ENCODE results near the gene FOSL1.

Gene FOSL1

DNA sequence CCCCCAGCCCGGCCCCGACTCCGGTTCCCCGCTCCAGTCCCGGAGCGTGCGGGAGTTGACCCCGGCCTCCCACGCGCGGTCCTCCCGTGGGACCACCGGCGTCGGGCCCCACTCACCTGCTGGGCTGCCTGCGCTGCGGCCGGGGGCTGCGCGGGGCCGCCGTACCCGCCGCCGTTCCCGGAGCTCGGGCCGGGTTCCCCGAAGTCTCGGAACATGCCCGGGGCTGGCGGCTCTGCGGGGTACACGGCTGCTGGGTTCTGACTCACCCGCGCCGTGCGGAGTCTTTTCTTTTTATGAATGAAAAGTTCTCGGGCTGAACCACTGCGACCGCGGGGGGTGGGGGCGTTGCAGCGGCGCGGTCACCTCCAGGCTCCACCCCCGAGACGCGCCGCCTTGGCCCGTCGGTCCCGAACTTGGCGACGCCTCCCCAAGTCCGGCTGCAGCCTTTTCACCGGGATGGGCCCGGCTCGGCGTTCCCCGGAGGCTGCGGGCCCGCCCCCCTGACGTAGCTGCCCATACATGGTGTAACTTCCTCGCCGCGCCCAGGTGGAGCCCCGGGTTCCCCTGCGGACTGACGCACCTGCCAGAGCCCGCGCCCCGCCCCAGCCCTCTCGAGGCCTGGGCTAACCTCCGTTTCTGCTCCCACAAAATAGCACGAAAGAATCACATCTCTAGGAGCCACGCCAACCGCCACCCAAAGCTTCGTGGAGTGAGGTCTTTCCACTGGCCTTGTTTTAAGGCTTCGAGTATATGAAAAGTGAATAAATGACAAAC lies at the start of gene FOSL1:
Gene FOSL1 (minus strand): TSS at position 264 of the 774 bp plus-strand sequence. CDS start 49 bp downstream, at position 215.
- TF ChIP-seq, protein P1, sequence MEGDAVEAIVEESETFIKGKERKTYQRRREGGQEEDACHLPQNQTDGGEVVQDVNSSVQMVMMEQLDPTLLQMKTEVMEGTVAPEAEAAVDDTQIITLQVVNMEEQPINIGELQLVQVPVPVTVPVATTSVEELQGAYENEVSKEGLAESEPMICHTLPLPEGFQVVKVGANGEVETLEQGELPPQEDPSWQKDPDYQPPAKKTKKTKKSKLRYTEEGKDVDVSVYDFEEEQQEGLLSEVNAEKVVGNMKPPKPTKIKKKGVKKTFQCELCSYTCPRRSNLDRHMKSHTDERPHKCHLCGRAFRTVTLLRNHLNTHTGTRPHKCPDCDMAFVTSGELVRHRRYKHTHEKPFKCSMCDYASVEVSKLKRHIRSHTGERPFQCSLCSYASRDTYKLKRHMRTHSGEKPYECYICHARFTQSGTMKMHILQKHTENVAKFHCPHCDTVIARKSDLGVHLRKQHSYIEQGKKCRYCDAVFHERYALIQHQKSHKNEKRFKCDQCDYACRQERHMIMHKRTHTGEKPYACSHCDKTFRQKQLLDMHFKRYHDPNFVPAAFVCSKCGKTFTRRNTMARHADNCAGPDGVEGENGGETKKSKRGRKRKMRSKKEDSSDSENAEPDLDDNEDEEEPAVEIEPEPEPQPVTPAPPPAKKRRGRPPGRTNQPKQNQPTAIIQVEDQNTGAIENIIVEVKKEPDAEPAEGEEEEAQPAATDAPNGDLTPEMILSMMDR (conservative IDR thresholded peaks at IDR 0.05): no peak
- H3K27ac ChIP-seq: peak within 1 kb of the TSS; percentile 33; the same call in 1 of the 2 replicates

DNA sequence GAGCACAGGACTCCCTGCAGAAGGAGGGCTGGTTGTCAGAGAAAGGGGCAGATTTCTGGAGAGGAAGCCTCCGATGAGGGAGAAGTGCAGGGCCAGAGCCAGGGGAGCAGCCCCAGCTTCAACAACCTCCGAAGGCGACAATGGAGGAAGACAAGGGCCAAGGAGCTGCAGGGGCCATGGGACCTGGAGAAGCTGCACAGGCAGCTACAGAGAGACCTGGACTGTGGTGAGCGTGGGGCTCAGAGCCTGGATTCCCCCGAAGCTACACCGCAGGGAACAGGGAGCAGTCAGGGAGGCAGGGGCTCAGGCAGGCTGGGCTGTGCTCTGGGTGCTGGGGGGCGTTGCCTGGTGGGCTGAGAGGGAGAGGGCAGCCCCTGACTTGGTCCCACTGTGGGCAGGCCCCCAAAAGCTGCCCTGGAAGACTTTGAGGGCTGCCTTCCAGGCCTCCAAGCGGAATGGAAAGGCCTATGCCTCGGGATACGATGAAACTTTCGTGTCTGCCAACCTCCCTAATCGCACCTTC lies 47.5 kb upstream of the FOSL1 start:
- TF ChIP-seq, protein P1 (conservative IDR thresholded peaks at IDR 0.05): no peak
- H3K27ac ChIP-seq: no peak overlapping the region

GRCh38 chr11:65947133-65947532 lies 46.9 kb upstream of the FOSL1 start:
- H3K27ac ChIP-seq: no peak overlapping the region
- TF ChIP-seq, protein P1 (conservative IDR thresholded peaks at IDR 0.05): no peak

DNA sequence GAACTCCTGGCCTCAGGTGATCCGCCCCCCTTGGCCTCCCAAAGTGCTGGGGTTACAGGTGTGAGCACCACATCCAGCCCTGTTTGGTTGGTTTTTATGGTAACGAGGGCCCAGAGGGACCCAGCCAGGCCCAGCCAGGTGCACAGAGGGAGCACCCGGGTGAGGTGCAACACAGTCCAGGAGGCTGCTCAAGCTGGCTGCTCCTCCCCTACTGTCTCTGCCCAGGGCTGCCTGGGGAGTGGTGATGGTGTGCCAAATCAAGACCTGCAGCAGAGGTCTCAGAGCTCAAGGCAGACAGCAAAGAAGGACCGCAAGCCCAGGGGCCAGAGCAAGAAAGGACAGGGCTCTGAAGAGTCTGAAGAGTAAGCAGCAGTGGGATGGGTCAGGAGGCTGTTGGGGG lies 46.5 kb upstream of the FOSL1 start:
- H3K27ac ChIP-seq: no peak overlapping the region
- TF ChIP-seq, protein P1 (conservative IDR thresholded peaks at IDR 0.05): no peak

- TF ChIP-seq, protein P1 (conservative IDR thresholded peaks at IDR 0.05): no peak
- no peak overlapping the region for H3K27ac ChIP-seq
These were observed 45.9 kb upstream of the FOSL1 start for GRCh38 chr11:65945941-65946558.

GRCh38 chr11:65945430-65945911 lies 45.3 kb upstream of the FOSL1 start, which contains the start of gene TSGA10IP:
TSS of gene TSGA10IP (plus strand) at chr11:65945480. CDS start at chr11:65945676, 196 bp downstream.
- no peak within 1 kb of the TSS for H3K27ac ChIP-seq
- TF ChIP-seq, protein P1 (conservative IDR thresholded peaks at IDR 0.05): no peak

DNA sequence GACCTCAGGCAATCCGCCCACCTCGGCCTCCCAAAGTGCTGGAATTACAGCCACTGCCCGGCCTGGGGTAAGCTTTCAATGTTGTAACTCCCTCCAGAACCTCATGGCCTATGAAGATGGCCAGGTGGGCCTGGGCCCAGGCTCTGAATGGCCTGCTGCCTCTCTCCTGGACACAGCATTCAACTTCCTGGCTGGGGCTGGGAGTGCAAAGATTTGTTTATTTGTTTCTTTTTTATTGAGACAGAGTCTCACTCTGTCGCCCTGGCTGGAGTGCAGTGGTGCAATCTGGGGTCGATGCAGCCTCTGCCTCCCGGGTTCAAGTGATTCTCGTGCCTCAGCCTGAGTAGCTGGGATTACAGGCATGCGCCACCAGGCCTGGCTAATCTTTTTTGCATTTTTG lies 44.6 kb upstream of the FOSL1 start:
- TF ChIP-seq, protein P1 (conservative IDR thresholded peaks at IDR 0.05): no peak

More for the DNA sequence above, 44.6 kb upstream of the FOSL1 start:
- H3K27ac ChIP-seq: no peak overlapping the region

Data from VCaP (cell line).